Measurements from ENCODE around the gene AP4B1. TPM values are rescaled to one million over a fixed set of nuclear protein-coding genes. Genes with fewer than 3 reads are reported as not detected.
A peak's percentile ranks its signal among the peaks of the same experiment; 100 is the strongest.

Gene AP4B1
- total and polyA plus RNA-seq, 2 of the 13 experiments (the other 11 are each of a cell fraction or from before 2014, with no cell fraction given) = 8.5 to 12.0 TPM

DNA sequence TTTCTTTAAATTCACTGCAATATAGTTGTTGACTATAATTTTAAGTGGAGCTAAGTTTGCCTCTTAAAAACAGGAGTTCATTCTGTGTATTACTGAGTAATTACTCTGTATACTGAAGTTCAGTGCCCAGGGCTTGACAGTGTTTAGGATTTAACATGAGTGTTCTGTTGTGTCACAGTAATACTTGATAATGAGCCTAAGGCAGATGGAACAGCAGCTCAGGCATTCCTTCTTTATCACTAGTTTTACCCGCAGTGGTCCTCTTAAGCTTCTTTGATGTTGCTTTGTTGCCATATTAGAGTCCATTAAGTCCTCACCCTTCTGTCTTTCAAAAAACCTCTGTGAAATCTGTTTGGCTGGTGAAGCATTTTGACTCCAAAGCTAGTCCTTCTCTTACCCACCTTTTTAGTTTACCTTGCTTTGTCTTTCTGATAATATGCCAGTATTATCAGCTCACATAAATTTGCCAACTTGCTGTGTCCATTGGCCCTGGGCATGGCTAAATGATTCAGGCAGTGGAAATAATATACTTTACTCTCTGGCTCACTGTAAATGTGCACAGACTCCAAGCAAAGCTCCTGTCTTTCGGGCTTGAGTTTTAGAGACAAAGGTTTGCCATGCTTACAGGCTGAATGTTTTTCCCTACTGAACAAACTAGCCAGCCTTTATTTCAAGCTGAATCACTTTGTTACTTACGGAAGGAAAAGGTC, 42.2 kb upstream of the AP4B1 start:
- Histone ChIP-seq H3K79me2 (ENCODE audit: insufficient read depth, low read length) (peaks cover 79% of the 10 kb centered on the region), H3K4me2 (ENCODE audit: low read depth, low read length) (peak overlapping the region; percentile 37), H3K27ac (ENCODE audit: extremely low read length, insufficient read depth, low read length) (peak overlapping the region; percentile 62), H3K4me3 (replicated peaks in 1 of 3; ENCODE audit: insufficient read depth in 1 of 3, low read depth in 2 of 3, low read length in 3 of 3) (no peak overlapping the region; a peak in 1 of 6 replicates), H3K9ac (ENCODE audit: insufficient read depth, low read depth, low read length) (peak overlapping the region; percentile 9; the same call in 1 of the 2 replicates), H4K20me1 (ENCODE audit: insufficient read depth, low read length) (peaks cover 8% of the 10 kb centered on the region; the same call in 1 of the 2 replicates), H2AFZ (ENCODE audit: low read length) (no peak overlapping the region), H3K27me3 (ENCODE audit: control insufficient read depth in 1 of 2, insufficient read depth in 2 of 2, low read length in 2 of 2) (no peaks in the 10 kb centered on the region), H3K4me1 (ENCODE audit: insufficient read depth, low read length) (peaks cover 57% of the 10 kb centered on the region), H3K9me3 (ENCODE audit: low read length) (no peaks in the 10 kb centered on the region), H3K36me3 (replicated peaks in 1 of 2; ENCODE audit: control insufficient read depth in 1 of 2, insufficient read depth in 2 of 2, low read length in 2 of 2) (peaks cover 1 to 12% of the 10 kb centered on the region in 2 experiments; a peak in 3 of 5 replicates)
- DNase-seq (ENCODE audit: low spot score) (peak; percentile 43), FAIRE-seq (no peak), ATAC-seq (peak; percentile 57)
- CTCF ChIA-PET (ENCODE audit: low intra/inter-chr PET ratio, low total read pairs) = no interaction called here
- in situ Hi-C loops (cut with HindIII; ENCODE audit: extremely low pct_ligation_motif_present, low pct_unique_long_range_greater_than_20kb) = no loop called here
- no TSS peak for BruUV-seq (replicated peaks)
- POLR2A ChIA-PET = interaction anchor here (0.8 to 4.9 kb wide), 2 partner anchors 17 to 42 kb away, joined by 3 to 37 read pairs; partner anchors contain the start of genes DCLRE1B and HIPK1
- TF ChIP-seq ZC3H4 (CRISPR knock-in tag; IDR thresholded peaks at IDR 0.05; ENCODE audit: borderline replicate concordance) = no peak
- TF ChIP-seq ETV5 (CRISPR knock-in tag; IDR thresholded peaks at IDR 0.05; ENCODE audit: borderline replicate concordance) = no peak
- TF ChIP-seq, protein P1, sequence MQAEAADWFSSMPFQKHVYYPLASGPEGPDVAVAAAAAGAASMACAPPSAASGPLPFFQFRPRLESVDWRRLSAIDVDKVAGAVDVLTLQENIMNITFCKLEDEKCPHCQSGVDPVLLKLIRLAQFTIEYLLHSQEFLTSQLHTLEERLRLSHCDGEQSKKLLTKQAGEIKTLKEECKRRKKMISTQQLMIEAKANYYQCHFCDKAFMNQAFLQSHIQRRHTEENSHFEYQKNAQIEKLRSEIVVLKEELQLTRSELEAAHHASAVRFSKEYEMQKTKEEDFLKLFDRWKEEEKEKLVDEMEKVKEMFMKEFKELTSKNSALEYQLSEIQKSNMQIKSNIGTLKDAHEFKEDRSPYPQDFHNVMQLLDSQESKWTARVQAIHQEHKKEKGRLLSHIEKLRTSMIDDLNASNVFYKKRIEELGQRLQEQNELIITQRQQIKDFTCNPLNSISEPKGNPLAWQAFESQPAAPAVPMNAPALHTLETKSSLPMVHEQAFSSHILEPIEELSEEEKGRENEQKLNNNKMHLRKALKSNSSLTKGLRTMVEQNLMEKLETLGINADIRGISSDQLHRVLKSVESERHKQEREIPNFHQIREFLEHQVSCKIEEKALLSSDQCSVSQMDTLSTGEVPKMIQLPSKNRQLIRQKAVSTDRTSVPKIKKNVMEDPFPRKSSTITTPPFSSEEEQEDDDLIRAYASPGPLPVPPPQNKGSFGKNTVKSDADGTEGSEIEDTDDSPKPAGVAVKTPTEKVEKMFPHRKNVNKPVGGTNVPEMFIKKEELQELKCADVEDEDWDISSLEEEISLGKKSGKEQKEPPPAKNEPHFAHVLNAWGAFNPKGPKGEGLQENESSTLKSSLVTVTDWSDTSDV (CRISPR knock-in tag; IDR thresholded peaks at IDR 0.05) = no peak
- no peak for TF ChIP-seq TCF12 (IDR thresholded peaks at IDR 0.05)
- TF ChIP-seq TCF12 (CRISPR knock-in tag; IDR thresholded peaks at IDR 0.05) = no peak
- TF ChIP-seq, protein P2, sequence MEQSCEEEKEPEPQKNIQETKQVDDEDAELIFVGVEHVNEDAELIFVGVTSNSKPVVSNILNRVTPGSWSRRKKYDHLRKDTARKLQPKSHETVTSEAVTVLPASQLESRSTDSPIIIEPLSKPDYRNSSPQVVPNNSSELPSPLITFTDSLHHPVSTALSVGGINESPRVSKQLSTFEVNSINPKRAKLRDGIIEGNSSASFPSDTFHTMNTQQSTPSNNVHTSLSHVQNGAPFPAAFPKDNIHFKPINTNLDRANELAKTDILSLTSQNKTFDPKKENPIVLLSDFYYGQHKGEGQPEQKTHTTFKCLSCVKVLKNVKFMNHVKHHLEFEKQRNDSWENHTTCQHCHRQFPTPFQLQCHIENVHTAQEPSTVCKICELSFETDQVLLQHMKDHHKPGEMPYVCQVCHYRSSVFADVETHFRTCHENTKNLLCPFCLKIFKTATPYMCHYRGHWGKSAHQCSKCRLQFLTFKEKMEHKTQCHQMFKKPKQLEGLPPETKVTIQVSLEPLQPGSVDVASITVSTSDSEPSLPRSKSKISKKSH (CRISPR knock-in tag; IDR thresholded peaks at IDR 0.05; ENCODE audit: borderline replicate concordance) = no peak
- peak; percentile 21; the same call in 1 of the 2 replicates for TF ChIP-seq TCF7 (IDR thresholded peaks at IDR 0.05; ENCODE audit: low read depth)
- TF ChIP-seq ZSCAN25 (CRISPR knock-in tag; IDR thresholded peaks at IDR 0.05) = no peak
- TF ChIP-seq MAZ (IDR thresholded peaks at IDR 0.05; ENCODE audit: borderline replicate concordance, low read depth, low read length) = no peak
- TF ChIP-seq MAZ (CRISPR knock-in tag; IDR thresholded peaks at IDR 0.05; ENCODE audit: low read depth) = no peak
- 18% methylated on average over 3 of the region's 3 CpGs for WGBS (ENCODE audit: low lambda C conversion rate)
- intact Hi-C loops (cut with micrococcal nuclease; ENCODE audit: unreplicated experiment) = loop anchor here (5.0 kb wide), 1 partner anchor 110 kb away; no protein-coding TSS in a partner anchor

Data from HepG2 (cell line).